Karpas-422 (cell line): Measurements from ENCODE around the gene SH3GL2. TPM values are rescaled to one million over a fixed set of nuclear protein-coding genes. Genes with fewer than 3 reads are reported as not detected.
A peak's percentile ranks its signal among the peaks of the same experiment; 100 is the strongest.

Experiments used
- DNase-seq: peaks from one replicate; pipeline ENCODE4 v3.0.0-alpha.2; 2015
- H2AFZ ChIP-seq: fragments of 200-600 bp; sonication (generic); 2 replicates; pipeline ENCODE4 v1.6.1; 2014; ENCODE audit warnings: antibody characterized with exemption, low read length, mixed read lengths
- H3K27ac ChIP-seq: fragments of 200-600 bp; sonication (generic); 2 replicates; pipeline ENCODE4 v1.5.1; 2014; ENCODE audit warnings: mild to moderate bottlenecking, low read length, moderate library complexity
- H3K27me3 ChIP-seq: fragments of 200-600 bp; sonication (generic); 2 replicates; pipeline ENCODE4 v1.6.1; 2014; ENCODE audit warnings: low read length, mixed read lengths
- H3K36me3 ChIP-seq: fragments of 200-600 bp; sonication (generic); 2 replicates; pipeline ENCODE4 v1.6.1; 2014; ENCODE audit warnings: low read length, mixed read lengths; ENCODE audit not compliant: insufficient read depth
- H3K4me1 ChIP-seq: fragments of 200-600 bp; sonication (generic); 2 replicates; pipeline ENCODE4 v1.6.1; 2014; ENCODE audit warnings: mild to moderate bottlenecking, low read length, mixed read lengths
- H3K4me2 ChIP-seq: fragments of 200-600 bp; sonication (generic); 2 replicates; pipeline ENCODE4 v1.6.1; 2014; ENCODE audit warnings: low read length, low read depth, mild to moderate bottlenecking; ENCODE audit not compliant: poor library complexity, severe bottlenecking
- H3K4me3 ChIP-seq: fragments of 200-600 bp; sonication (generic); 2 replicates; pipeline ENCODE4 v1.5.1; 2014; ENCODE audit warnings: mild to moderate bottlenecking, antibody characterized with exemption, low read length, mixed read lengths
- H3K79me2 ChIP-seq: fragments of 200-600 bp; sonication (generic); 2 replicates; pipeline ENCODE4 v1.6.1; 2014; ENCODE audit warnings: mild to moderate bottlenecking, low read length, mixed read lengths
- H3K9ac ChIP-seq: fragments of 200-600 bp; sonication (generic); 2 replicates; pipeline ENCODE4 v1.6.0; 2014; ENCODE audit warnings: low read length
- H3K9me2 ChIP-seq: fragments of 200-600 bp; sonication (generic), shearing (Covaris generic); replicated peaks from 2 replicates; pipeline ENCODE4 v1.6.0; 2014; ENCODE audit warnings: mild to moderate bottlenecking, low read length, moderate library complexity; ENCODE audit not compliant: insufficient read depth
- H3K9me3 ChIP-seq: fragments of 300-700, 200-600 bp; sonication (generic); 2 replicates; pipeline ENCODE4 v1.6.1; 2014; ENCODE audit warnings: low read length, mixed read lengths
- H4K20me1 ChIP-seq: fragments of 200-600 bp; sonication (generic); 2 replicates; pipeline ENCODE4 v1.6.1; 2014; ENCODE audit warnings: mild to moderate bottlenecking, antibody characterized with exemption, low read length, low read depth; ENCODE audit not compliant: insufficient read depth
- total RNA-seq: library from RNA; depleted of rRNA; stranded (reverse); fragments of >200 nt; shearing (Covaris generic); gene quantifications from 2 replicates; pipeline ENCODE4 v1.2.3, GENCODE V29; 2014; ENCODE audit warnings: low replicate concordance; rRNA removed

Gene SH3GL2
- not detected in 2 replicates for total RNA-seq

GRCh38 chr9:17578911-17579793 lies at the start of gene SH3GL2:
Gene SH3GL2, plus strand, starts transcription at chr9:17579066.
- no peaks in the 10 kb centered on the region for H3K4me1 ChIP-seq
- H3K27ac ChIP-seq: no peak within 1 kb of the TSS
- H3K79me2 ChIP-seq: no peaks in the 10 kb centered on the region
- H3K9ac ChIP-seq: no peak within 1 kb of the TSS
- no peaks in the 10 kb centered on the region for H3K27me3 ChIP-seq
- H3K4me2 ChIP-seq: no peak within 1 kb of the TSS
- no peaks in the 10 kb centered on the region for H3K36me3 ChIP-seq
- no peaks in the 10 kb centered on the region for H3K9me3 ChIP-seq
- no peaks in the 10 kb centered on the region for H4K20me1 ChIP-seq
- H3K4me3 ChIP-seq: no peak within 1 kb of the TSS
- no peak for DNase-seq
- H3K9me2 ChIP-seq: no peaks in the 10 kb centered on the region
- H2AFZ ChIP-seq: no peak within 1 kb of the TSS

DNA sequence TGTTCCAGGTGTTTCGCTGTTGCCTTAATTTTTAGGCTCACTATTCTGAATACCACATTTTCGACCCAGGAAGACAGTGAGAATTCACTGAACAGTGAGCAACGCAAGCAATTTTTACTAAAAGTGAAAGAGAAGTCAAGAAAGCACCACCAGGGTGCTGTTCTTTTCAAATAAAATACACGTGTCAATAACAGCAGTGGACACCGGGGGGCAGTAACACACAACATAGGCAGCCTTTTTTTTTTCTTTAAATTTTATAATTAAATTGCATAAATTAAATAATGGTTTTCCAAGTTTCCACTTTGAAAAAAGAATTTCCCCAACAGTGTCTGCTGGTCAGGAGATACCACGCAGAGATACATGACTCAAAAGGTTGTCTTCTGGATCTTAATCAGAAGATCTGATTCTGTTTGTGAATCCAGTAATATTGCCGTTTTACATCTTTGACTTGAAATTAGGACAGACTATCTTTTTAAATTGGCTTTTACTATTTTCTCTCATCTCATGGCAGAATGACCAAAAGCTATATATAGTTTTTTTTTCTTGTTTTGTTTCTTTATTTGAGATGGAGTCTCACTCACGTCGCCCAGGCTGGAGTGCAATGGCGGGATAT lies 47.1 kb upstream of the SH3GL2 start:
- 0 out of 2 replicates have a peak overlapping the region, but pooled peaks have one; percentile 20 for H2AFZ ChIP-seq
- peak; percentile 79 for DNase-seq
- H3K4me2 ChIP-seq: peak overlapping the region; percentile 39

GRCh38 chr9:17532461-17532860 lies 46.4 kb upstream of the SH3GL2 start:
- H3K27me3 ChIP-seq: no peaks in the 10 kb centered on the region
- no peaks in the 10 kb centered on the region for H3K79me2 ChIP-seq
- H3K9ac ChIP-seq: no peak overlapping the region
- 0 out of 2 replicates have a peak, but pooled peaks cover 2% of the 10 kb centered on the region for H3K4me1 ChIP-seq
- H3K36me3 ChIP-seq: no peaks in the 10 kb centered on the region
- H3K4me3 ChIP-seq: no peak overlapping the region
- no peak overlapping the region for H2AFZ ChIP-seq
- H4K20me1 ChIP-seq: no peaks in the 10 kb centered on the region
- H3K9me3 ChIP-seq: no peaks in the 10 kb centered on the region
- H3K27ac ChIP-seq: no peak overlapping the region
- peak; percentile 16 for DNase-seq
- H3K9me2 ChIP-seq: no peaks in the 10 kb centered on the region
- no peak overlapping the region for H3K4me2 ChIP-seq

More for the DNA sequence above, 47.1 kb upstream of the SH3GL2 start:
- Histone ChIP-seq H3K9ac (no peak overlapping the region), H3K27me3 (no peaks in the 10 kb centered on the region), H3K9me3 (no peaks in the 10 kb centered on the region), H3K27ac (no peak overlapping the region), H3K4me3 (0 out of 2 replicates have a peak overlapping the region, but pooled peaks have one; percentile 20), H3K36me3 (no peaks in the 10 kb centered on the region), H3K9me2 (no peaks in the 10 kb centered on the region), H3K79me2 (no peaks in the 10 kb centered on the region), H3K4me1 (0 out of 2 replicates have a peak, but pooled peaks cover 2% of the 10 kb centered on the region), H4K20me1 (no peaks in the 10 kb centered on the region)

DNA sequence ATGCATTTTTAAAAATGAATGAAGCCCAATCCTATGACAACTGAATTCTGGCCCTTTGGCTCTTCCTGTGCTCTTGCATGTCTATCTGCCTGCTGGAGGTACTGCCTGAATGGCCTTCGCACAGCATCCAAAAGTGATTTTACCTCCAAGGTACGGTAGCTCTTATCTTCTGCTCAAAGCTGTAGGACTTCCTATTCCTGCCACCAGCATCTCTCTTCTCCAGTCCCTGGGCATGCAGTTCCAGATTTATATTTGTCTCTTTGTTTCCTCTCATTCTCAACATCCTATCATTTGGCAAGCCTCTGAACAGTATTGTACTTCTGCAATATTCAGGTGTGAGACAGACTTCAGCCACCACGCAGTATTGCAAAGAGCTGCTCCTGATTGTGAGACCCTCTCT lies 43.7 kb upstream of the SH3GL2 start:
- no peaks in the 10 kb centered on the region for H3K79me2 ChIP-seq
- H3K4me3 ChIP-seq: no peak overlapping the region
- H3K27ac ChIP-seq: no peak overlapping the region
- 0 out of 2 replicates have a peak, but pooled peaks cover 2% of the 10 kb centered on the region for H3K4me1 ChIP-seq
- no peaks in the 10 kb centered on the region for H3K9me2 ChIP-seq
- H3K27me3 ChIP-seq: no peaks in the 10 kb centered on the region
- H3K9me3 ChIP-seq: no peaks in the 10 kb centered on the region
- H4K20me1 ChIP-seq: no peaks in the 10 kb centered on the region
- H3K9ac ChIP-seq: no peak overlapping the region
- H2AFZ ChIP-seq: no peak overlapping the region
- DNase-seq: no peak
- H3K4me2 ChIP-seq: no peak overlapping the region
- H3K36me3 ChIP-seq: no peaks in the 10 kb centered on the region

- H3K9me3 ChIP-seq: no peaks in the 10 kb centered on the region
- no peaks in the 10 kb centered on the region for H3K36me3 ChIP-seq
- H3K4me3 ChIP-seq: no peak overlapping the region
- H4K20me1 ChIP-seq: no peaks in the 10 kb centered on the region
- no peaks in the 10 kb centered on the region for H3K27me3 ChIP-seq
- H3K4me1 ChIP-seq: 0 out of 2 replicates have a peak, but pooled peaks cover 2% of the 10 kb centered on the region
- H3K4me2 ChIP-seq: no peak overlapping the region
- H3K9ac ChIP-seq: no peak overlapping the region
- no peaks in the 10 kb centered on the region for H3K79me2 ChIP-seq
- DNase-seq: no peak
- no peaks in the 10 kb centered on the region for H3K9me2 ChIP-seq
- H3K27ac ChIP-seq: no peak overlapping the region
- no peak overlapping the region for H2AFZ ChIP-seq
Observed at GRCh38 chr9:17536027-17536426, 42.8 kb upstream of the SH3GL2 start.

GRCh38 chr9:17551023-17551422 lies 27.8 kb upstream of the SH3GL2 start:
- no peaks in the 10 kb centered on the region for H3K9me2 ChIP-seq
- no peaks in the 10 kb centered on the region for H3K79me2 ChIP-seq
- no peaks in the 10 kb centered on the region for H3K9me3 ChIP-seq
- H2AFZ ChIP-seq: no peak overlapping the region
- no peaks in the 10 kb centered on the region for H3K4me1 ChIP-seq
- no peak for DNase-seq
- H3K27ac ChIP-seq: no peak overlapping the region
- H3K27me3 ChIP-seq: no peaks in the 10 kb centered on the region
- H3K4me2 ChIP-seq: no peak overlapping the region
- H3K36me3 ChIP-seq: no peaks in the 10 kb centered on the region
- no peak overlapping the region for H3K4me3 ChIP-seq
- H4K20me1 ChIP-seq: no peaks in the 10 kb centered on the region
- H3K9ac ChIP-seq: no peak overlapping the region

DNA sequence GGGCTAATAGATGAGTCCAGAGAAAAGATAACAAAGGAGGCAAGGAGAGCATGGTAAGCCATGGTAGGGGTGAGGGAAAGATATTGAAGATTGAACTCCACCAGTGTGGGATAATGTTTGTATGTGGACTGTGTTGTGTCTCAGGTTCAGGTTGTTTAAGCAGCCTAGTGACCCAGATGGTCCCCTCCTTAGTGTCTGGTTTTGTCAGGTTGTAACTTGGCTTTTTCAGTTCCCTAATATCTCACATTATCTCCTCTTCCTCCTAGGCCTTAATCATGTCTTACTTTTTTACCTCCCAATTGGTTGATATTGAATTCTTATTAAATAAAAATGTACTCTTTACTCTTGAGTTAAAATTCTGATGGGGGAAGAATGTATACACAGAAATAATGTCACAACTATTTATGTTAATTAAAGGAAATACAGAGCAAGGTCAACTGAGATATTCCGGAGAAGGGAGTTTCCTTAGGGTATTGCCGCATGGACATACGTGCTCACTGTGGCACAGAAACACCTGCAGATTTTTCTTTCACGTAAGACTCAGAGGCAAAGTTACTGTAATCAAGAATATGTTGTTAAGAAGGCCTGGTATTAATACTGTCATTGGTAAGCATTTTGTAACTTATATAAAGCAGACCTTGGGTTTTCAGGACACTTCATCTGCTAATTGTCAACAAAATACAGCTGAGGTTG lies 23.4 kb upstream of the SH3GL2 start:
- no peak for DNase-seq
- Histone ChIP-seq H3K79me2 (no peaks in the 10 kb centered on the region), H3K27me3 (no peaks in the 10 kb centered on the region), H3K4me3 (no peak overlapping the region), H3K9me2 (no peaks in the 10 kb centered on the region), H3K27ac (no peak overlapping the region), H3K36me3 (no peaks in the 10 kb centered on the region), H3K9me3 (no peaks in the 10 kb centered on the region), H4K20me1 (no peaks in the 10 kb centered on the region), H3K9ac (no peak overlapping the region), H2AFZ (no peak overlapping the region), H3K4me1 (no peaks in the 10 kb centered on the region), H3K4me2 (no peak overlapping the region)

DNA sequence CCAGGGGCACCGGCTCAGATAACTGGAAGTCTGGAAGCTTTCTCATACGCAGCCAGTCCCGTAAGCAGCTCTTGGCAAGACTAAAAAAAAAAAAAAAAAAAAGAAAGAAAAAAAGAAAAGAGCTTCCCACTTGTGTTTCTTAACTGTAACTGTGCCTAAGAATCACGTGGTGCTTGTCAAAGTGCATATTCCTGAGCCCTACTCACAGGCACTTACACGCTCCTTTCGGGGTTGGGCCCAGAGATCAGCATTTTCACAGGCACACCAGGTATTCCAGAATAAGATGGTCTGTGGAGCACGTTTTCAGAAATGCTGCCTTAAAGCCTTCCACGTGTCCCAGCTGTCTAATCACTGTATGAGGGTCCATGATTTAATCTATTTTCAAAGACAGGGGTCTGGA lies 22.6 kb upstream of the SH3GL2 start:
- DNase-seq: no peak
- Histone ChIP-seq H3K9ac (no peak overlapping the region), H3K4me2 (no peak overlapping the region), H3K79me2 (no peaks in the 10 kb centered on the region), H3K9me2 (no peaks in the 10 kb centered on the region), H3K9me3 (no peaks in the 10 kb centered on the region), H3K27ac (no peak overlapping the region), H2AFZ (no peak overlapping the region), H3K4me1 (no peaks in the 10 kb centered on the region), H3K4me3 (no peak overlapping the region), H3K36me3 (no peaks in the 10 kb centered on the region), H3K27me3 (no peaks in the 10 kb centered on the region), H4K20me1 (no peaks in the 10 kb centered on the region)
